A549 (cell line): ENCODE measurements around the gene YRDC.

Experiments
- EP300 ChIP-seq, 2 experiments: fragments of >200 bp; sonication (Bioruptor Twin); formaldehyde crosslinking; IDR thresholded peaks; 2 replicates in 1 of 2; 3 replicates in 1 of 2; pipeline ENCODE4 v1.6.1; 2016 to 2017
- KDM5A ChIP-seq: fragments of 200-600 bp; sonication (generic); IDR thresholded peaks from 2 replicates; pipeline ENCODE4 v1.6.1; 2016; ENCODE audit warnings: antibody characterized with exemption, mild to moderate bottlenecking
- MAZ ChIP-seq: fragments of 150-350 bp; IDR thresholded peaks from 2 replicates; pipeline ENCODE4 v1.6.1; 2014; ENCODE audit warnings: antibody characterized with exemption, low read depth, low read length, borderline replicate concordance
- RFX5 ChIP-seq: fragments of 450-650 bp; IDR thresholded peaks from 2 replicates; pipeline ENCODE4 v1.7.1; 2014; ENCODE audit warnings: antibody characterized with exemption, mild to moderate bottlenecking, moderate library complexity
- SMC3 ChIP-seq: fragments of >200 bp; sonication (Bioruptor Twin); formaldehyde crosslinking; IDR thresholded peaks from 3 replicates; pipeline ENCODE4 v1.6.1; 2018; ENCODE audit warnings: inconsistent platforms
- TFCP2L1 ChIP-seq: fragments of 250-450 bp; sonication (Bioruptor Pico); IDR thresholded peaks from 2 replicates; pipeline ENCODE4 v1.5.0; 2021; ENCODE audit warnings: mild to moderate bottlenecking
- ZFP36 ChIP-seq: fragments of 450-650 bp; IDR thresholded peaks from 2 replicates; pipeline ENCODE4 v1.6.1; 2014; ENCODE audit warnings: borderline replicate concordance; ENCODE audit not compliant: partially characterized antibody
- ZSCAN20 ChIP-seq: fragments of 250-450 bp; sonication (Bioruptor Pico); IDR thresholded peaks from 2 replicates; pipeline ENCODE4 v1.8.0; 2022; ENCODE audit warnings: mild to moderate bottlenecking, moderate library complexity
- TF ChIP-seq, protein P1 (sequence below): fragments of >200 bp; sonication (Bioruptor Twin); formaldehyde crosslinking; IDR thresholded peaks from 3 replicates; pipeline ENCODE4 v1.5.1; 2016
- TF ChIP-seq, protein P2 (sequence below): fragments of 150-350 bp; IDR thresholded peaks from 2 replicates; pipeline ENCODE4 v1.6.1; 2014; ENCODE audit warnings: low read depth, mild to moderate bottlenecking, low read length

DNA sequence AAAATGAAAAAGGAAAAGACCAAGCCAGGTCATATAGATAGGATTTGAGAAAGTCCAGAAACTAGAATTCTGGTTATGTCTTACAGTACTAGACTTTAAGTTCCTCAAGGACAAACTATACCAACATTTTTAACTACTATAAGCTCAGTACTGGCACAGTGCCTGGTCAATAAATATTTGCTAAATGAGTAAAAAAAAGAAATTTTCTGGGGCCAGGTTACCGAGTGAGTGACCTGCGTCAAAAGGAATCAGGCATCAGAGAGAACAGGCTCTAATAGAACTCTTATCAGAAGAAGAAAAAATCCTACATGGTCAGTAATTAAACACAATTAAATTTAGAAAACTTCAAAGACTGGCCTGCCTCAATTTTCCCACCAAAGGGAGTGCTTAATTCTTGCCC lies 23.8 kb upstream of the YRDC start:
- TF ChIP-seq TFCP2L1 (CRISPR knock-in tag) (no peak), EP300 (IDR thresholded peaks at IDR 0.05) (no peak), RFX5 (no peak), MAZ (no peak), KDM5A (no peak), SMC3 (no peak), ZFP36 (no peak), ZSCAN20 (CRISPR knock-in tag) (no peak)
- TF ChIP-seq, protein P1, sequence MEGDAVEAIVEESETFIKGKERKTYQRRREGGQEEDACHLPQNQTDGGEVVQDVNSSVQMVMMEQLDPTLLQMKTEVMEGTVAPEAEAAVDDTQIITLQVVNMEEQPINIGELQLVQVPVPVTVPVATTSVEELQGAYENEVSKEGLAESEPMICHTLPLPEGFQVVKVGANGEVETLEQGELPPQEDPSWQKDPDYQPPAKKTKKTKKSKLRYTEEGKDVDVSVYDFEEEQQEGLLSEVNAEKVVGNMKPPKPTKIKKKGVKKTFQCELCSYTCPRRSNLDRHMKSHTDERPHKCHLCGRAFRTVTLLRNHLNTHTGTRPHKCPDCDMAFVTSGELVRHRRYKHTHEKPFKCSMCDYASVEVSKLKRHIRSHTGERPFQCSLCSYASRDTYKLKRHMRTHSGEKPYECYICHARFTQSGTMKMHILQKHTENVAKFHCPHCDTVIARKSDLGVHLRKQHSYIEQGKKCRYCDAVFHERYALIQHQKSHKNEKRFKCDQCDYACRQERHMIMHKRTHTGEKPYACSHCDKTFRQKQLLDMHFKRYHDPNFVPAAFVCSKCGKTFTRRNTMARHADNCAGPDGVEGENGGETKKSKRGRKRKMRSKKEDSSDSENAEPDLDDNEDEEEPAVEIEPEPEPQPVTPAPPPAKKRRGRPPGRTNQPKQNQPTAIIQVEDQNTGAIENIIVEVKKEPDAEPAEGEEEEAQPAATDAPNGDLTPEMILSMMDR = no peak
- TF ChIP-seq, protein P2, sequence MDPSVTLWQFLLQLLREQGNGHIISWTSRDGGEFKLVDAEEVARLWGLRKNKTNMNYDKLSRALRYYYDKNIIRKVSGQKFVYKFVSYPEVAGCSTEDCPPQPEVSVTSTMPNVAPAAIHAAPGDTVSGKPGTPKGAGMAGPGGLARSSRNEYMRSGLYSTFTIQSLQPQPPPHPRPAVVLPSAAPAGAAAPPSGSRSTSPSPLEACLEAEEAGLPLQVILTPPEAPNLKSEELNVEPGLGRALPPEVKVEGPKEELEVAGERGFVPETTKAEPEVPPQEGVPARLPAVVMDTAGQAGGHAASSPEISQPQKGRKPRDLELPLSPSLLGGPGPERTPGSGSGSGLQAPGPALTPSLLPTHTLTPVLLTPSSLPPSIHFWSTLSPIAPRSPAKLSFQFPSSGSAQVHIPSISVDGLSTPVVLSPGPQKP = no peak
